Breast epithelium (tissue), 4 donors: Measurements from ENCODE around the gene ACVR2A. TPM values are rescaled to one million over a fixed set of nuclear protein-coding genes. Genes with fewer than 3 reads are reported as not detected.

Experiments used
- DNase-seq, 2 donors: peaks; one replicate each; pipeline ENCODE4 v3.0.0-alpha.2; 2019; ENCODE audit warnings: low spot score in 2 of 2
- H3K27ac ChIP-seq, 2 donors: fragments of 200-600 bp; sonication (generic) in 1 of 2; one replicate each; pipeline ENCODE4 v1.5.1; 2016 to 2019; ENCODE audit warnings: mild to moderate bottlenecking in 1 of 2
- H3K27me3 ChIP-seq, 2 donors: fragments of 200-600 bp; sonication (generic) in 1 of 2; one replicate each; pipeline versions ENCODE4 v1.5.1 to v1.6.0; 2017 to 2019; ENCODE audit warnings: control low read depth in 1 of 2, mild to moderate bottlenecking in 1 of 2
- H3K36me3 ChIP-seq: fragments of 200-600 bp; one replicate; pipeline ENCODE4 v1.5.1; 2019
- H3K4me1 ChIP-seq, 2 donors: fragments of 200-600 bp; sonication (generic); one replicate each; pipeline ENCODE4 v1.5.1; 2016 to 2019; ENCODE audit warnings: control low read depth in 1 of 2
- H3K4me3 ChIP-seq, 3 donors: fragments of 200-600 bp; sonication (generic); 1 replicate in 2 of 3; 2 replicates in 1 of 3; pipeline ENCODE4 v1.5.1; 2016 to 2019; ENCODE audit warnings: mild to moderate bottlenecking in 3 of 3, moderate library complexity in 2 of 3
- H3K9me3 ChIP-seq, 2 donors: fragments of 200-600 bp; sonication (generic) in 1 of 2; one replicate each; pipeline ENCODE4 v1.5.1; 2016 to 2019; ENCODE audit warnings: control low read depth in 1 of 2
- CTCF ChIP-seq, 3 donors: fragments of 450-650 bp; IDR thresholded peaks; one replicate each; pipeline ENCODE4 v1.5.1; 2016 to 2017; ENCODE audit warnings: antibody characterized with exemption in 3 of 3, mild to moderate bottlenecking in 3 of 3, moderate library complexity in 3 of 3
- POLR2A ChIP-seq: fragments of 450-650 bp; IDR thresholded peaks from one replicate; pipeline ENCODE4 v1.6.1; 2016; ENCODE audit warnings: antibody characterized with exemption, mild to moderate bottlenecking, moderate library complexity
- POLR2AphosphoS5 ChIP-seq, 3 donors: sonication (generic); formaldehyde crosslinking; IDR thresholded peaks; one replicate each; pipeline ENCODE4 v1.6.1; 2017; ENCODE audit warnings: antibody characterized with exemption in 3 of 3
- intact Hi-C: fragments of 100-400 bp; cut with DNase I; formaldehyde crosslinking; loops from one replicate; pipeline ENCODE4 v1.15.1; 2023; ENCODE audit warnings: low total_unique reads
- total RNA-seq, 3 donors: library from RNA; depleted of rRNA; stranded (reverse); fragments of >200 nt; gene quantifications; one replicate each; pipeline ENCODE4 v1.1.0, GENCODE V29; 2016

The ACVR2A gene
- total RNA-seq, 3 donors from 2014 or later = 14.9 to 39.8 (median 26.5) TPM

- intact Hi-C loops = no loop called here
- no peak overlapping the region for H3K27ac ChIP-seq
- DNase-seq = no peak
- H3K36me3 ChIP-seq = no peaks in the 10 kb centered on the region
- no peaks in the 10 kb centered on the region for H3K27me3 ChIP-seq
- H3K4me3 ChIP-seq = no peak overlapping the region
- TF ChIP-seq POLR2A (no peak), CTCF (IDR thresholded peaks at IDR 0.05) (no peak), POLR2AphosphoS5 (IDR thresholded peaks at IDR 0.05) (no peak)
- no peaks in the 10 kb centered on the region for H3K4me1 ChIP-seq
- no peaks in the 10 kb centered on the region for H3K9me3 ChIP-seq
These were observed 26.1 kb upstream of the ACVR2A start for GRCh38 chr2:147818741-147819140.

GRCh38 chr2:147824620-147825019 lies 20.2 kb upstream of the ACVR2A start:
- no peaks in the 10 kb centered on the region for H3K36me3 ChIP-seq
- H3K27me3 ChIP-seq = no peaks in the 10 kb centered on the region
- no peak overlapping the region for H3K27ac ChIP-seq
- TF ChIP-seq POLR2A (no peak), CTCF (IDR thresholded peaks at IDR 0.05) (no peak)
- intact Hi-C loops = no loop called here
- no peaks in the 10 kb centered on the region for H3K9me3 ChIP-seq
- no peak overlapping the region for H3K4me3 ChIP-seq
- no peak for DNase-seq
- H3K4me1 ChIP-seq = no peaks in the 10 kb centered on the region

GRCh38 chr2:147826278-147827087 lies 18.3 kb upstream of the ACVR2A start:
- H3K4me3 ChIP-seq = no peak overlapping the region
- no peaks in the 10 kb centered on the region for H3K27me3 ChIP-seq
- intact Hi-C loops = no loop called here
- H3K9me3 ChIP-seq = no peaks in the 10 kb centered on the region
- no peak overlapping the region for H3K27ac ChIP-seq
- TF ChIP-seq CTCF (IDR thresholded peaks at IDR 0.05) = no peak
- TF ChIP-seq POLR2A = no peak
- no peak for TF ChIP-seq POLR2AphosphoS5 (IDR thresholded peaks at IDR 0.05)
- no peaks in the 10 kb centered on the region for H3K4me1 ChIP-seq
- H3K36me3 ChIP-seq = no peaks in the 10 kb centered on the region
- DNase-seq = no peak

- H3K27ac ChIP-seq = no peak overlapping the region
- no peaks in the 10 kb centered on the region for H3K27me3 ChIP-seq
- intact Hi-C loops = no loop called here
- H3K4me3 ChIP-seq = no peak overlapping the region
- DNase-seq = no peak
- no peaks in the 10 kb centered on the region for H3K9me3 ChIP-seq
- TF ChIP-seq POLR2A (no peak), POLR2AphosphoS5 (IDR thresholded peaks at IDR 0.05) (no peak), CTCF (IDR thresholded peaks at IDR 0.05) (no peak)
- no peaks in the 10 kb centered on the region for H3K4me1 ChIP-seq
- H3K36me3 ChIP-seq = no peaks in the 10 kb centered on the region
These were observed 17.8 kb upstream of the ACVR2A start for GRCh38 chr2:147827088-147827375.

GRCh38 chr2:147829106-147829505 lies 15.7 kb upstream of the ACVR2A start:
- no peaks in the 10 kb centered on the region for H3K4me1 ChIP-seq

More at GRCh38 chr2:147829106-147829505, 15.7 kb upstream of the ACVR2A start:
- Histone ChIP-seq H3K9me3 (no peaks in the 10 kb centered on the region), H3K27ac (no peak overlapping the region), H3K27me3 (no peaks in the 10 kb centered on the region), H3K4me3 (no peak overlapping the region), H3K36me3 (no peaks in the 10 kb centered on the region)
- DNase-seq = no peak
- intact Hi-C loops = no loop called here
- TF ChIP-seq POLR2AphosphoS5 (IDR thresholded peaks at IDR 0.05) (no peak), POLR2A (no peak), CTCF (IDR thresholded peaks at IDR 0.05) (no peak)
